GM12878 (cell line): ENCODE measurements around the gene DICER1. TPM values are rescaled to one million over a fixed set of nuclear protein-coding genes. Genes with fewer than 3 reads are reported as not detected.

Experiments
- ATAC-seq: fragments of 200-7000 bp; cut with Tn5 transposase; 3 replicates; pipeline ENCODE4 v1.9.1; 2020; ENCODE audit warnings: mild to moderate bottlenecking, moderate library complexity
- BruUV-seq: library from RNA; stranded (reverse); fragments of 400-500 nt; replicated peaks from 2 replicates; lab custom pipeline; 2021; lab: Mats Ljungman, UMichigan
- CTCF ChIA-PET: fragments of 300-600 bp; sonication (Branson Sonifier 250); formaldehyde crosslinking; extraction: SDS; loops from one replicate; lab custom pipeline; 2021; ENCODE audit warnings: inconsistent platforms; lab: Yijun Ruan, JAX
- POLR2A ChIA-PET: fragments of 350-600 bp; formaldehyde crosslinking; extraction: SDS; loops from one replicate; lab custom pipeline; 2021; ENCODE audit warnings: inconsistent platforms; lab: Charles Lee
- RAD21 ChIA-PET: fragments of 300-600 bp; sonication (Branson Sonifier 250); formaldehyde crosslinking; loops from one replicate; lab custom pipeline; 2023; ENCODE audit warnings: antibody characterized with exemption; ENCODE audit not compliant: unreplicated experiment; lab: Charles Lee
- SMC1A ChIA-PET: fragments of 300-600 bp; sonication (Branson Sonifier 250); formaldehyde crosslinking; loops from one replicate; lab custom pipeline; 2023; ENCODE audit not compliant: unreplicated experiment, uncharacterized antibody; lab: Charles Lee
- DNase-seq: peaks from one replicate; pipeline ENCODE4 v3.0.0-alpha.2; 2011; ENCODE audit warnings: low read depth, low spot score
- FAIRE-seq: peaks from 3 replicates; lab custom pipeline; 2011; peaks lifted over from hg19 to GRCh38; lab: Jason Lieb, UNC
- H2AFZ ChIP-seq: 2 replicates; pipeline ENCODE4 v1.6.0; 2011; ENCODE audit warnings: low read depth, low read length, control low read depth; ENCODE audit not compliant: control insufficient read depth
- H3K27ac ChIP-seq: 2 replicates; pipeline ENCODE4 v1.5.1; 2011; ENCODE audit warnings: control low read depth; ENCODE audit not compliant: control insufficient read depth, insufficient read depth
- H3K27me3 ChIP-seq, 2 experiments: replicated peaks in 1 of 2; 2 replicates each; pipeline versions ENCODE4 v1.6.0 to v1.6.1; 2011; ENCODE audit warnings: low read length in 1 of 2; ENCODE audit not compliant: control insufficient read depth in 2 of 2, insufficient read depth in 2 of 2
- H3K36me3 ChIP-seq, 2 experiments: 2 replicates each; pipeline ENCODE4 v1.5.1; 2011; ENCODE audit warnings: low read length in 1 of 2; ENCODE audit not compliant: control insufficient read depth in 2 of 2, insufficient read depth in 2 of 2
- H3K4me1 ChIP-seq: 2 replicates; pipeline ENCODE4 v1.6.1; 2011; ENCODE audit warnings: mild to moderate bottlenecking, low read length, moderate library complexity, mixed read lengths; ENCODE audit not compliant: control insufficient read depth, insufficient read depth
- H3K4me2 ChIP-seq: 2 replicates; pipeline ENCODE4 v1.6.0; 2011; ENCODE audit warnings: control low read depth; ENCODE audit not compliant: control insufficient read depth, insufficient read depth
- H3K4me3 ChIP-seq: fragments of 200-600 bp; sonication (generic); 2 replicates; pipeline ENCODE4 v1.5.1; 2016
- H3K79me2 ChIP-seq: 2 replicates; pipeline ENCODE4 v1.6.0; 2011; ENCODE audit warnings: low read length; ENCODE audit not compliant: control insufficient read depth, insufficient read depth
- H3K9ac ChIP-seq: 2 replicates; pipeline ENCODE4 v1.8.0; 2011; ENCODE audit warnings: low read length, control low read depth, mixed read lengths; ENCODE audit not compliant: control insufficient read depth, insufficient read depth
- H3K9me3 ChIP-seq: replicated peaks from 3 replicates; pipeline ENCODE4 v1.5.1; 2011; ENCODE audit warnings: mild to moderate bottlenecking, low read length; ENCODE audit not compliant: control insufficient read depth, insufficient read depth
- H4K20me1 ChIP-seq: 2 replicates; pipeline ENCODE4 v1.6.0; 2011; ENCODE audit not compliant: control insufficient read depth, insufficient read depth
- BCL11A ChIP-seq: IDR thresholded peaks from 2 replicates; pipeline ENCODE4 v1.6.1; 2011; ENCODE audit warnings: low read depth, low read length
- EED ChIP-seq: sonication (generic); IDR thresholded peaks from 2 replicates; pipeline ENCODE4 v1.6.1; 2016; ENCODE audit warnings: antibody characterized with exemption, low read depth
- IRF4 ChIP-seq: IDR thresholded peaks from 2 replicates; pipeline ENCODE4 v1.6.1; 2011; ENCODE audit warnings: low read depth, low read length
- MYB ChIP-seq: fragments of 150-350 bp; IDR thresholded peaks from 2 replicates; pipeline ENCODE4 v1.6.1; 2014; ENCODE audit warnings: mild to moderate bottlenecking, low read depth, low read length, borderline replicate concordance
- NR2C2 ChIP-seq: IDR thresholded peaks from 2 replicates; pipeline ENCODE4 v1.6.1; 2011; ENCODE audit warnings: borderline replicate concordance, low read depth; ENCODE audit not compliant: control insufficient read depth, insufficient read length
- REST ChIP-seq: IDR thresholded peaks from 2 replicates; pipeline ENCODE4 v1.6.1; 2012; ENCODE audit warnings: mild to moderate bottlenecking, low read depth, low read length
- RFX5 ChIP-seq: IDR thresholded peaks from 2 replicates; pipeline ENCODE4 v1.6.1; 2011; ENCODE audit warnings: low read depth, low read length, improper control_type of control experiment
- SMAD1 ChIP-seq: fragments of 450-650 bp; IDR thresholded peaks from 2 replicates; pipeline ENCODE4 v1.6.1; 2018; ENCODE audit warnings: mild to moderate bottlenecking, low read depth; ENCODE audit not compliant: partially characterized antibody
- SMC3 ChIP-seq: IDR thresholded peaks from 2 replicates; pipeline ENCODE4 v1.6.1; 2011; ENCODE audit warnings: low read length, improper control_type of control experiment, borderline replicate concordance
- SP1 ChIP-seq: IDR thresholded peaks from one replicate; pipeline ENCODE4 v1.6.1; 2011; ENCODE audit warnings: low read depth, low read length
- STAT1 ChIP-seq: fragments of 450-650 bp; conservative IDR thresholded peaks from 2 replicates; pipeline ENCODE4 v1.6.1; 2014; ENCODE audit warnings: antibody characterized with exemption, mild to moderate bottlenecking
- TARDBP ChIP-seq: IDR thresholded peaks from 2 replicates; pipeline ENCODE4 v1.6.1; 2016; ENCODE audit warnings: borderline replicate concordance
- TCF12 ChIP-seq: IDR thresholded peaks from 2 replicates; pipeline ENCODE4 v1.6.1; 2011; ENCODE audit warnings: low read depth, mild to moderate bottlenecking, low read length
- WRNIP1 ChIP-seq: IDR thresholded peaks from 2 replicates; pipeline ENCODE4 v1.6.1; 2011; ENCODE audit warnings: low read depth, low read length, improper control_type of control experiment, borderline replicate concordance
- ZBED1 ChIP-seq: IDR thresholded peaks from 2 replicates; pipeline ENCODE4 v1.6.1; 2016; ENCODE audit warnings: borderline replicate concordance
- ZNF217 ChIP-seq: fragments of 450-650 bp; IDR thresholded peaks from 2 replicates; pipeline ENCODE4 v1.6.1; 2017; ENCODE audit warnings: antibody characterized with exemption, mild to moderate bottlenecking
- ZZZ3 ChIP-seq: IDR thresholded peaks from 2 replicates; pipeline ENCODE4 v1.6.1; 2011; ENCODE audit warnings: low read depth; ENCODE audit not compliant: control insufficient read depth, insufficient read length
- WGBS: methylation state at CpG from one replicate; pipeline ENCODE4 v1.1.6; 2016; ENCODE audit warnings: low lambda C conversion rate; ENCODE audit not compliant: insufficient replicate concordance, insufficient coverage; ENCODE audit errors: missing lambda C conversion rate; 5-methylcytosine and 5-hydroxymethylcytosine counted together
- in situ Hi-C: fragments of 300-500 bp; cut with MboI; formaldehyde crosslinking; loops from 9 replicates; pipeline ENCODE4 v1.14.3; 2018; ENCODE audit warnings: mixed read lengths
- intact Hi-C: fragments of 100-400 bp; cut with micrococcal nuclease; formaldehyde crosslinking; loops from one replicate; pipeline ENCODE4 v1.14.2; 2022; ENCODE audit not compliant: unreplicated experiment
- polyA plus RNA-seq, 11 experiments: library from polyadenylated mRNA; depleted of rRNA in 4 of 11; unstranded in 6 of 11; stranded (reverse) in 5 of 11; fragments of >200 nt; fragmentation: Nextera tagmentation in 4 of 11; fragmentation: Illumina TruSeq in 1 of 11; extraction: Ambion mirVana in 4 of 11; extraction: Trizol in 1 of 11; gene quantifications; 1 replicate in 1 of 11; 2 replicates in 10 of 11; pipeline versions ENCODE4 v1.2.1 to v1.2.3, GENCODE V29; 2011 to 2016; ENCODE audit warnings: inconsistent platforms in 2 of 11, missing spikeins in 2 of 11, low read depth in 1 of 11
- total RNA-seq, 4 experiments: library from RNA; depleted of rRNA in 3 of 4; stranded (reverse); fragments of >200 nt in 3 of 4; fragmentation: Illumina TruSeq in 1 of 4; extraction: Trizol in 1 of 4; gene quantifications; 2 replicates each; pipeline versions ENCODE4 v1.2.1 to v1.2.3, GENCODE V29; 2013 to 2021
- TF ChIP-seq, protein P1 (sequence below): fragments of 450-650 bp; IDR thresholded peaks from 2 replicates; pipeline ENCODE4 v1.6.1; 2017; ENCODE audit warnings: low read depth, mild to moderate bottlenecking, moderate library complexity
- TF ChIP-seq, protein P2 (sequence below): IDR thresholded peaks from 2 replicates; pipeline ENCODE4 v1.6.1; 2011; ENCODE audit warnings: low read depth, low read length, improper control_type of control experiment, borderline replicate concordance

The DICER1 gene
- total and polyA plus RNA-seq, 10 of the 15 experiments (the other 5 are each of a cell fraction or from before 2014, with no cell fraction given), result 6.8 to 70.8 (median 37.1) TPM

- TF ChIP-seq REST (no peak), TCF12 (no peak), SMC3 (no peak), TARDBP (no peak)
- TF ChIP-seq, protein P1, sequence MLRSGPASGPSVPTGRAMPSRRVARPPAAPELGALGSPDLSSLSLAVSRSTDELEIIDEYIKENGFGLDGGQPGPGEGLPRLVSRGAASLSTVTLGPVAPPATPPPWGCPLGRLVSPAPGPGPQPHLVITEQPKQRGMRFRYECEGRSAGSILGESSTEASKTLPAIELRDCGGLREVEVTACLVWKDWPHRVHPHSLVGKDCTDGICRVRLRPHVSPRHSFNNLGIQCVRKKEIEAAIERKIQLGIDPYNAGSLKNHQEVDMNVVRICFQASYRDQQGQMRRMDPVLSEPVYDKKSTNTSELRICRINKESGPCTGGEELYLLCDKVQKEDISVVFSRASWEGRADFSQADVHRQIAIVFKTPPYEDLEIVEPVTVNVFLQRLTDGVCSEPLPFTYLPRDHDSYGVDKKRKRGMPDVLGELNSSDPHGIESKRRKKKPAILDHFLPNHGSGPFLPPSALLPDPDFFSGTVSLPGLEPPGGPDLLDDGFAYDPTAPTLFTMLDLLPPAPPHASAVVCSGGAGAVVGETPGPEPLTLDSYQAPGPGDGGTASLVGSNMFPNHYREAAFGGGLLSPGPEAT, result no peak
Observed at GRCh38 chr14:95126906-95127530, 30.3 kb downstream of the DICER1 start (continued).

DNA sequence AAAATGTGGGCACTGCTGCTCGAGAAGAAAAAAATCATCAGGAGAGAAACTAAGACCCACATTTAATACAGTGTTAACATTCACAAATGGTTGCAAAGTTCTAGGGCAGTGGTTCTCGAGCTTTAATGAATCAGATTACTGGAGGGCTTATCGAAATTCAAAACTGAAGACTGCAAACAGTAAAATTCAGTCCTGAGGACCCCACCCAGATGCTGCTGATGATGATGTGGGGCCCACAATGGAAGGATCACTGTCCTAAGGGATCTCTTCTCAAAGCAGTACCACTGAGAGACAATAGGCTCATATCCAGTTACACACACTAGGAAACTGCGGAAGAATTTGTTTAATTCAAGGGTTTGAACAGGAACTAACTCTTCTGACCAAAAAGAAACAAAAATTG lies 31.4 kb downstream of the DICER1 start:
- in situ Hi-C loops, result no loop called here
- CTCF ChIA-PET, result interaction anchor here (1.5 kb wide), 1 partner anchor 70 kb away, joined by 3 read pairs; no protein-coding TSS in a partner anchor
- Histone ChIP-seq H3K4me2 (no peak overlapping the region), H3K27ac (no peak overlapping the region), H3K27me3 (no peaks in the 10 kb centered on the region), H3K9ac (no peak overlapping the region), H3K9me3 (no peaks in the 10 kb centered on the region), H4K20me1 (no peaks in the 10 kb centered on the region), H3K36me3 (peaks cover 3 to 19% of the 10 kb centered on the region in 2 experiments), H3K4me1 (peaks cover 6% of the 10 kb centered on the region; the same call in 1 of the 2 replicates), H2AFZ (no peak overlapping the region), H3K4me3 (no peak overlapping the region), H3K79me2 (no peaks in the 10 kb centered on the region)
- ATAC-seq (no peak), FAIRE-seq (no peak), DNase-seq (no peak)
- RAD21 ChIA-PET, result no interaction called here
- 93% methylated on average over 4 of the region's 4 CpGs for WGBS
- POLR2A ChIA-PET, result no interaction called here
- intact Hi-C loops, result no loop called here
- SMC1A ChIA-PET, result no interaction called here
- BruUV-seq, result no TSS peak
- TF ChIP-seq NR2C2 (no peak), BCL11A (no peak), IRF4 (no peak), MYB (no peak), WRNIP1 (no peak), SP1 (no peak), EED (no peak), RFX5 (no peak), STAT1 (no peak), ZBED1 (no peak), SMAD1 (no peak), ZNF217 (no peak), ZZZ3 (no peak)
- TF ChIP-seq, protein P2, sequence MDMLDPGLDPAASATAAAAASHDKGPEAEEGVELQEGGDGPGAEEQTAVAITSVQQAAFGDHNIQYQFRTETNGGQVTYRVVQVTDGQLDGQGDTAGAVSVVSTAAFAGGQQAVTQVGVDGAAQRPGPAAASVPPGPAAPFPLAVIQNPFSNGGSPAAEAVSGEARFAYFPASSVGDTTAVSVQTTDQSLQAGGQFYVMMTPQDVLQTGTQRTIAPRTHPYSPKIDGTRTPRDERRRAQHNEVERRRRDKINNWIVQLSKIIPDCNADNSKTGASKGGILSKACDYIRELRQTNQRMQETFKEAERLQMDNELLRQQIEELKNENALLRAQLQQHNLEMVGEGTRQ, result no peak
